ENCODE results near the gene SLC26A8. TPM values are rescaled to one million over a fixed set of nuclear protein-coding genes. Genes with fewer than 3 reads are reported as not detected.
"Not testable (repeated sequence)": the region's sequence is repeated elsewhere in the genome, so short reads cannot be mapped to it uniquely, and the experiment has no call there.

The SLC26A8 gene
- total RNA-seq, 1 donor from 2014 or later = 1.2 TPM

DNA sequence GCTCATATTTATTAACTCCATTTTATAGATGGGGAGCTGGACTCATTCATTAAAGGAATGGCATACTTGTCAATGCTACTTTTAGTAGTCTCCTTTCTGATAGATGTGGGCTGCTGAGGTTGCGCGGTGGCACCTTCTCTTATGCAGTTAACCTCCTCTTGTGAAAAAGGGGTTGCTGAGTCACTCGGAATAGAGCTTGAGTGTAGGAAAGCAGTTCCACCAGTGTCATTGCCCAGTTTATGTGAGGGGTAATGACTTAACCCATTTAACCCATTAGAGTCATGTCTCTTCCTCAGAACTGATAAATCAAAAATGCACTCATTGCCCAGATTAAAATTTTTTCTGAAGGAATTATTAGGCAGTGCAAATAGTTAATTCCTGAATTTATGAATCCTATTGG lies 9.5 kb upstream of the SLC26A8 start:
- H3K4me3 ChIP-seq = no peak overlapping the region
- ATAC-seq (peak; percentile 68 to 71), DNase-seq (no peak)
- TF ChIP-seq, protein P1, sequence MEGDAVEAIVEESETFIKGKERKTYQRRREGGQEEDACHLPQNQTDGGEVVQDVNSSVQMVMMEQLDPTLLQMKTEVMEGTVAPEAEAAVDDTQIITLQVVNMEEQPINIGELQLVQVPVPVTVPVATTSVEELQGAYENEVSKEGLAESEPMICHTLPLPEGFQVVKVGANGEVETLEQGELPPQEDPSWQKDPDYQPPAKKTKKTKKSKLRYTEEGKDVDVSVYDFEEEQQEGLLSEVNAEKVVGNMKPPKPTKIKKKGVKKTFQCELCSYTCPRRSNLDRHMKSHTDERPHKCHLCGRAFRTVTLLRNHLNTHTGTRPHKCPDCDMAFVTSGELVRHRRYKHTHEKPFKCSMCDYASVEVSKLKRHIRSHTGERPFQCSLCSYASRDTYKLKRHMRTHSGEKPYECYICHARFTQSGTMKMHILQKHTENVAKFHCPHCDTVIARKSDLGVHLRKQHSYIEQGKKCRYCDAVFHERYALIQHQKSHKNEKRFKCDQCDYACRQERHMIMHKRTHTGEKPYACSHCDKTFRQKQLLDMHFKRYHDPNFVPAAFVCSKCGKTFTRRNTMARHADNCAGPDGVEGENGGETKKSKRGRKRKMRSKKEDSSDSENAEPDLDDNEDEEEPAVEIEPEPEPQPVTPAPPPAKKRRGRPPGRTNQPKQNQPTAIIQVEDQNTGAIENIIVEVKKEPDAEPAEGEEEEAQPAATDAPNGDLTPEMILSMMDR (IDR thresholded peaks at IDR 0.05) = no peak
- H3K4me1 ChIP-seq = peaks cover 93% of the 10 kb centered on the region
- H3K36me3 ChIP-seq = no peaks in the 10 kb centered on the region
- no peaks in the 10 kb centered on the region for H3K9me3 ChIP-seq
- no peak overlapping the region for H3K27ac ChIP-seq
- H3K27me3 ChIP-seq (ENCODE audit: low read depth) = no peaks in the 10 kb centered on the region
- intact Hi-C loops (cut with DNase I) = no loop called here

DNA sequence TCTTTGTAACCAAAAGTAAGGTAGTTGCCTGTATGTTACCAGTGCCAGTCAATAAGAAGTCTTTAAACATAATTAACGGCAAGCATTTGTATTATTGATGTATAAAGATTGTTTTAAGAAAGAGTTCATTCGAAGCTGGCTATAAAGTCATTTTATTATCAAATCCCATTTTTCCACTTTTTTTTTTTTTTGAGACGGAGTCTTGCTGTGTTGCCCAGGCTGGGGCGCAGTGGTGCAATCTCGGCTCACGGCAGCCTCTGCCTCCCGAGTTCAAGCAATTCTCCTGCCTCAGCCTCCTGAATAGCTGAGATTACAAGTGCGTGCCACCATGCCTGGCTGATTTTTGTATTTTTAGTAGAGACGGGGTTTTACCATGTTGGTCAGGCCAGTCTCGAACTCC lies 8.7 kb upstream of the SLC26A8 start:
- H3K4me1 ChIP-seq = peaks cover 85% of the 10 kb centered on the region
- H3K27ac ChIP-seq; H3K36me3 ChIP-seq; ATAC-seq; H3K4me3 ChIP-seq; H3K27me3 ChIP-seq (ENCODE audit: low read depth); intact Hi-C loops (cut with DNase I); H3K9me3 ChIP-seq; DNase-seq: not testable (repeated sequence)

DNA sequence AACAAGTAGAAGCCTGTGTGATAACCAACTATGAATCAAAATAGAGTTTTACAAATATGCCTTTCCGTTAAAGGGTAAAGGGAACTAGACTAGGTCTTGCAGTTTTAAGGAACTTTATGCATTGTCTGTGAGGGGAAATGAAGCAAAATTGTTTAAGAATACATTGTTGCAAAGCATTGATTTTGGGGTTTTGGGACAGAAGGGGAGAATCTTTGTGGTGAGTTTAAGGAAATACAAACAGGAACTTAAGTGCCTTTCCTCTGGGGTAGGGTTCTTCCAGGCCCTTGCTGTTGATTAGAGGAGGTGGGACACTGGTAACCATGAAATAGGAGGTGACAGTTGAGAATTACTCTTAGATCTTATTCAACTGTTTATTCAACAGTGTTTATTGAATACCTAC lies 7.8 kb upstream of the SLC26A8 start:
- no peaks in the 10 kb centered on the region for H3K9me3 ChIP-seq
- H3K27ac ChIP-seq = no peak overlapping the region
- no peaks in the 10 kb centered on the region for H3K36me3 ChIP-seq
- H3K27me3 ChIP-seq (ENCODE audit: low read depth) = no peaks in the 10 kb centered on the region
- peaks cover 76% of the 10 kb centered on the region for H3K4me1 ChIP-seq
- no peak overlapping the region for H3K4me3 ChIP-seq
- intact Hi-C loops (cut with DNase I) = no loop called here
- TF ChIP-seq, protein P1 (IDR thresholded peaks at IDR 0.05) = no peak
- ATAC-seq = no peak
- no peak for DNase-seq

DNA sequence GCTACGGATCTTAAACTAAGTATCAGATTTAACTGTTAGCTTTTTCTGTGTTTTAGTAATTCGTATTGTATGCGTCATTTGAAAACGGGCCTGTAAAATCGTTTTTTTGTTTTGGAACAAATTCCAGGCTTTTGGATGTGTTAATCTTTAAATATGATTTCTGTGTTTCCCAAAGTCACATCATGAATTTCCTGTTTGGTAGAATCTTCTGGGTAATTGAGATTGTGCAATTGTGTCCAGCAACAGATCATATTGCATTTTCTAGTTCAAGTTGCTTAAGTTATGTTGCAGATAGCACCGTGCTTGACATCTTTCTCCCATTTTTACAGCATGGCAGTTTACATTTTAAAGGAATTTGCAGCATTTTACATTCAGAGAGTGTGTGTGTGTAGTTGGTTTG lies 5.0 kb upstream of the SLC26A8 start:
- no peaks in the 10 kb centered on the region for H3K9me3 ChIP-seq
- H3K4me1 ChIP-seq = peaks cover 49% of the 10 kb centered on the region
- DNase-seq (no peak), ATAC-seq (no peak)
- no peaks in the 10 kb centered on the region for H3K36me3 ChIP-seq
- H3K4me3 ChIP-seq = peak overlapping the region; percentile 96
- intact Hi-C loops (cut with DNase I) = loop anchor here (5.0 kb wide), 1 partner anchor 68 kb away; no protein-coding TSS in a partner anchor
- TF ChIP-seq, protein P1 (IDR thresholded peaks at IDR 0.05) = no peak
- peaks cover under 1% of the 10 kb centered on the region for H3K27me3 ChIP-seq (ENCODE audit: low read depth)
- H3K27ac ChIP-seq = peak overlapping the region; percentile 96

DNA sequence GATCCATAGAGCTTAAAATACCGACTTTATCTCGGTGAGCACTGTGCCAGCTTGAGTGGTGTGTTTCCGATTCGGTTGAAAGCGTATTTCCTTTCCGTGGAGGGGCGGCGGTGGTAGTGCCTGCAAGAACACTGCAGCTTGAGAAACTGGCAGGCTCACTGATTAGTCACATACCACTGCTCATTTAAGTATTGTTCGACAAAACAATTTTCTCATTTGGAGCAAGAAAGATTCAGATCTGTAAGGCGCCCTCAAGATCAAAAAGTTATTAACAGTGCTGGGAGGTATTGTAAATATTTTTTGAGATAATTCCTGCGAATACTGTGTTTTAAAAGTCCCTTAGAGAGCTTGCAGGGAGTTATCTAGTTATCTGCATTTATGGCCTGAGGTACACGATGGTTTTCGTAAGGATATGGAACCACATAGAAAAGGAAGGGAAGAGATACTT lies 4.5 kb upstream of the SLC26A8 start:
- H3K4me3 ChIP-seq = peak overlapping the region; percentile 96
- no peaks in the 10 kb centered on the region for H3K9me3 ChIP-seq
- ATAC-seq (peak; percentile 46 to 74), DNase-seq (peak; percentile 78)
- H3K4me1 ChIP-seq = peaks cover 43% of the 10 kb centered on the region
- TF ChIP-seq, protein P1 (IDR thresholded peaks at IDR 0.05) = no peak
- H3K27me3 ChIP-seq (ENCODE audit: low read depth) = peaks cover 6% of the 10 kb centered on the region
- intact Hi-C loops (cut with DNase I) = loop anchor here (5.0 kb wide), 1 partner anchor 68 kb away; no protein-coding TSS in a partner anchor
- H3K36me3 ChIP-seq = no peaks in the 10 kb centered on the region
- H3K27ac ChIP-seq = peak overlapping the region; percentile 96

DNA sequence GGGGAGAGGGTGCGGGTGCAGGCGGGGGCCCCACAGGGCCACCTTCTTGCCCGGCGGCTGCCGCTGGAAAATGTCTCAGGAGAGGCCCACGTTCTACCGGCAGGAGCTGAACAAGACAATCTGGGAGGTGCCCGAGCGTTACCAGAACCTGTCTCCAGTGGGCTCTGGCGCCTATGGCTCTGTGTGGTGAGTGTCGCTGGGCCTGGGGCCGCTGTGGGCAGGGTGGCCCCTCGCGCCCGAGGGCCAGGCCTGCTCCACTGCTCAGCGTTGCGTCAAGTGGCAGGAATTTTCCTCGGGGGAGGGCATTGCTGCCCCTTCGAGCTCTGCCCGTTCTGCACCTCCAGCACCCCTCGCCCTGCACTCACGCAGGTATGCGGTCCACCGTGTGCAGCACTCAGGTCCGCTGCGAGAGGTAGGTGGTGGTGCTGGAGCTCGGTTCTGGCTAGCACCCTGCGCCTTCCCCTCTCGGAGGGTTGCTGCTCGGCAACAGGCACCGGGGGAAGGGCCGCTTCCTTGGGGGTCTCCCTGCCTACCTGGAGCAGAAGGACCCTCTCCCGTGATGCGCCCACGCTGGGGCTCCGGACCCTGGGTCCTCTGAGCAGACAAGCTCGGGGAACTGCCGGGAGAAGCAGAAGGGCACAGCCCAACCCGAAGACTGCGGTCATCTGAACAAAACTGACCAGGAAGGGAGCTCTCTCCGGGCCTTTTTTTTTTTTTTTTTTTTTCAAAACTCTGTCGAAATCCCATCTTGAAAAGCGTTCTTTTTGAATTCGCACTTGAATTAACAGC lies 3.8 kb upstream of the SLC26A8 start:
- no peaks in the 10 kb centered on the region for H3K9me3 ChIP-seq
- ATAC-seq (peak; percentile 57 to 63), DNase-seq (peak; percentile 69)
- H3K4me1 ChIP-seq = peaks cover 37% of the 10 kb centered on the region
- H3K27ac ChIP-seq = peak overlapping the region; percentile 96
- no peaks in the 10 kb centered on the region for H3K36me3 ChIP-seq
- H3K4me3 ChIP-seq = peak overlapping the region; percentile 96
- TF ChIP-seq, protein P1 (IDR thresholded peaks at IDR 0.05) = no peak
- peaks cover 8% of the 10 kb centered on the region for H3K27me3 ChIP-seq (ENCODE audit: low read depth)
- intact Hi-C loops (cut with DNase I) = loop anchor here (5.0 kb wide), 1 partner anchor 69 kb away; no protein-coding TSS in a partner anchor

Data from lower lobe of right lung (tissue), 2 donors.